Esophagus muscularis mucosa (tissue), 3 donors: Measurements from ENCODE around the gene ERI3.

Source experiments
- CTCF ChIP-seq, 3 experiments: fragments of 200-600 bp in 2 of 3; fragments of 450-650 bp in 1 of 3; sonication (generic) in 2 of 3; IDR thresholded peaks; one replicate each; pipeline ENCODE4 v1.5.1; 2017 to 2019; ENCODE audit warnings: antibody characterized with exemption in 3 of 3, mild to moderate bottlenecking in 2 of 3, moderate library complexity in 1 of 3
- POLR2A ChIP-seq: fragments of 450-650 bp; IDR thresholded peaks from one replicate; pipeline ENCODE4 v1.6.1; 2017; ENCODE audit warnings: antibody characterized with exemption, moderate library complexity, mild to moderate bottlenecking, low read depth
- POLR2AphosphoS5 ChIP-seq, 2 donors: sonication (generic); formaldehyde crosslinking; IDR thresholded peaks; one replicate each; pipeline ENCODE4 v1.6.1; 2017; ENCODE audit warnings: antibody characterized with exemption in 2 of 2

GRCh38 chr1:44346878-44347277, 8.2 kb downstream of the ERI3 start:
- no peak for TF ChIP-seq POLR2A
- no peak for TF ChIP-seq CTCF (IDR thresholded peaks at IDR 0.05)
- TF ChIP-seq POLR2AphosphoS5 (IDR thresholded peaks at IDR 0.05) = no peak
